GM18505 (cell line): ENCODE data around the gene F13A1.

Source experiments
- ATAC-seq: cut with Tn5 transposase; IDR thresholded peaks from one replicate; pipeline ENCODE4 v1.9.1; 2021; ENCODE audit not compliant: unreplicated experiment
- POLR2A ChIP-seq: IDR thresholded peaks from 4 replicates; pipeline ENCODE4 v1.6.1; 2011; ENCODE audit warnings: borderline replicate concordance; ENCODE audit not compliant: insufficient read depth, insufficient read length; ENCODE audit errors: extremely low read depth

The F13A1 gene

GRCh38 chr6:6243846-6244245, 76.6 kb downstream of the F13A1 start:
- no peak for TF ChIP-seq POLR2A
- no peak for ATAC-seq

GRCh38 chr6:6239598-6240581, 80.6 kb downstream of the F13A1 start:
- ATAC-seq = no peak
- no peak for TF ChIP-seq POLR2A

- ATAC-seq = no peak
- TF ChIP-seq POLR2A = no peak
Measured at GRCh38 chr6:6236730-6237469, 83.6 kb downstream of the F13A1 start.

GRCh38 chr6:6235786-6236185, 84.7 kb downstream of the F13A1 start:
- ATAC-seq = no peak

GRCh38 chr6:6234963-6235362, 85.5 kb downstream of the F13A1 start:
- TF ChIP-seq POLR2A = no peak
- ATAC-seq = no peak

More at GRCh38 chr6:6235786-6236185, 84.7 kb downstream of the F13A1 start:
- no peak for TF ChIP-seq POLR2A

GRCh38 chr6:6230286-6230685, 90.2 kb downstream of the F13A1 start:
- TF ChIP-seq POLR2A = no peak
- ATAC-seq = no peak

- ATAC-seq = no peak
- TF ChIP-seq POLR2A = no peak
Measured at GRCh38 chr6:6227896-6228295, 92.6 kb downstream of the F13A1 start.

- TF ChIP-seq POLR2A = no peak
- ATAC-seq = no peak
Measured at GRCh38 chr6:6225885-6226529, 94.5 kb downstream of the F13A1 start.

- ATAC-seq = no peak
- TF ChIP-seq POLR2A = no peak
Measured at GRCh38 chr6:6224933-6225486, 95.5 kb downstream of the F13A1 start.

GRCh38 chr6:6221787-6222535, 98.5 kb downstream of the F13A1 start:
- no peak for ATAC-seq
- no peak for TF ChIP-seq POLR2A

GRCh38 chr6:6220718-6221117, 99.7 kb downstream of the F13A1 start:
- no peak for TF ChIP-seq POLR2A
- no peak for ATAC-seq

GRCh38 chr6:6219716-6220115, 100.7 kb downstream of the F13A1 start:
- no peak for TF ChIP-seq POLR2A
- no peak for ATAC-seq
